Keratinocyte (primary cell): ENCODE data around the gene NUDT14. TPM values are rescaled to one million over a fixed set of nuclear protein-coding genes. Genes with fewer than 3 reads are reported as not detected.

Experiments
- DNase-seq: peaks from one replicate; pipeline ENCODE4 v3.0.0-alpha.2; 2011; ENCODE audit warnings: low read depth, missing footprints, low spot score
- FAIRE-seq: peaks from 2 replicates; lab custom pipeline; 2011; peaks lifted over from hg19 to GRCh38; lab: Jason Lieb, UNC
- H2AFZ ChIP-seq: 2 replicates; pipeline ENCODE4 v1.6.0; 2012; ENCODE audit warnings: low read length, control low read depth, inconsistent platforms; ENCODE audit not compliant: control insufficient read depth
- H3K27ac ChIP-seq: 2 replicates; pipeline ENCODE4 v1.5.1; 2011; ENCODE audit warnings: low read length; ENCODE audit not compliant: control insufficient read depth, insufficient read depth
- H3K27me3 ChIP-seq: 3 replicates; pipeline ENCODE4 v1.6.0; 2011; ENCODE audit warnings: low read length; ENCODE audit not compliant: control insufficient read depth, insufficient read depth; ENCODE audit errors: extremely low read depth
- H3K36me3 ChIP-seq, 2 experiments: 2 replicates in 1 of 2; 3 replicates in 1 of 2; pipeline ENCODE4 v1.5.1; 2011; ENCODE audit warnings: low read length in 2 of 2, mild to moderate bottlenecking in 1 of 2; ENCODE audit not compliant: control insufficient read depth in 2 of 2, insufficient read depth in 2 of 2; ENCODE audit errors: extremely low read depth in 1 of 2
- H3K4me1 ChIP-seq: 3 replicates; pipeline ENCODE4 v1.5.1; 2011; ENCODE audit warnings: low read length; ENCODE audit not compliant: control insufficient read depth, insufficient read depth; ENCODE audit errors: extremely low read depth
- H3K4me2 ChIP-seq: 3 replicates; pipeline ENCODE4 v1.6.0; 2011; ENCODE audit warnings: low read depth, low read length; ENCODE audit not compliant: control insufficient read depth, insufficient read depth; ENCODE audit errors: extremely low read depth
- H3K4me3 ChIP-seq, 3 experiments: fragments of 200-600 bp in 1 of 3; sonication (generic) in 1 of 3; 2 replicates in 2 of 3; 3 replicates in 1 of 3; pipeline ENCODE4 v1.5.1; 2011 to 2016; ENCODE audit warnings: low read length in 3 of 3, mild to moderate bottlenecking in 3 of 3, control low read depth in 2 of 3, inconsistent platforms in 1 of 3, low read depth in 1 of 3, mixed read lengths in 1 of 3, mixed run types in 1 of 3, moderate library complexity in 1 of 3; ENCODE audit not compliant: control insufficient read depth in 2 of 3, insufficient read depth in 2 of 3; ENCODE audit errors: extremely low read depth in 1 of 3
- H3K79me2 ChIP-seq: 2 replicates; pipeline ENCODE4 v1.6.0; 2012; ENCODE audit warnings: low read length; ENCODE audit not compliant: control insufficient read depth, insufficient read depth
- H3K9ac ChIP-seq: 3 replicates; pipeline ENCODE4 v1.6.0; 2011; ENCODE audit warnings: low read length; ENCODE audit not compliant: control insufficient read depth, insufficient read depth; ENCODE audit errors: extremely low read depth
- H3K9me1 ChIP-seq: 3 replicates; pipeline ENCODE4 v1.6.0; 2011; ENCODE audit warnings: low read length; ENCODE audit not compliant: control insufficient read depth, insufficient read depth; ENCODE audit errors: extremely low read depth
- H3K9me3 ChIP-seq: 2 replicates; pipeline ENCODE4 v1.5.1; 2012; ENCODE audit warnings: low read depth, low read length; ENCODE audit not compliant: control insufficient read depth
- H4K20me1 ChIP-seq: 3 replicates; pipeline ENCODE4 v1.6.0; 2011; ENCODE audit warnings: low read length; ENCODE audit not compliant: control insufficient read depth, insufficient read depth; ENCODE audit errors: extremely low read depth
- CTCF ChIP-seq, 3 experiments: IDR thresholded peaks in 1 of 3; conservative IDR thresholded peaks in 1 of 3; optimal IDR thresholded peaks in 1 of 3; 2 replicates in 2 of 3; 3 replicates in 1 of 3; pipeline versions ENCODE3 to v1.5.1; 2011; ENCODE audit warnings: low read length in 3 of 3, mild to moderate bottlenecking in 3 of 3, moderate library complexity in 2 of 3, control low read depth in 1 of 3, inconsistent platforms in 1 of 3; ENCODE audit not compliant: insufficient read depth in 2 of 3; ENCODE audit errors: extremely low read depth in 1 of 3
- EZH2 ChIP-seq: IDR thresholded peaks from one replicate; pipeline ENCODE4 v1.6.1; 2012; ENCODE audit warnings: inconsistent platforms, mild to moderate bottlenecking, low read length, moderate library complexity
- dilution Hi-C: fragments of 300-500 bp; cut with MboI; formaldehyde crosslinking; loops from one replicate; pipeline ENCODE4 v1.7.0; 2020; ENCODE audit warnings: low sequenced_read_pairs; ENCODE audit not compliant: extremely low pct_ligation_motif_present
- polyA plus RNA-seq, 5 experiments: library from polyadenylated mRNA; depleted of rRNA in 3 of 5; stranded (reverse) in 3 of 5; stranded (forward) in 1 of 5; unstranded in 1 of 5; fragments of >200 nt; gene quantifications; 1 replicate in 1 of 5; 2 replicates in 3 of 5; 3 replicates in 1 of 5; pipeline versions ENCODE4 v1.2.1 to v1.2.3, GENCODE V29; 2011 to 2012; ENCODE audit warnings: missing spikeins in 2 of 5, low read depth in 1 of 5, low replicate concordance in 1 of 5

Gene NUDT14
- polyA plus RNA-seq, 1 donor (not counting 4 experiments of a cell fraction or from before 2014, with no cell fraction given), result 15.6 TPM

- dilution Hi-C loops, result no loop called here
- H3K4me1 ChIP-seq, result no peaks in the 10 kb centered on the region
- no peaks in the 10 kb centered on the region for H4K20me1 ChIP-seq
- H3K9me3 ChIP-seq, result peaks cover 7% of the 10 kb centered on the region
- no peaks in the 10 kb centered on the region for H3K27me3 ChIP-seq
- no peaks in the 10 kb centered on the region for H3K79me2 ChIP-seq
- H3K27ac ChIP-seq, result no peak overlapping the region
- DNase-seq (no peak), FAIRE-seq (no peak)
- no peak overlapping the region for H3K4me3 ChIP-seq
- H3K9ac ChIP-seq, result no peak overlapping the region
- TF ChIP-seq EZH2 (no peak), CTCF (optimal IDR thresholded peaks at IDR 0.05 in 1 of 3, IDR thresholded peaks at IDR 0.05 in 1 of 3, conservative IDR thresholded peaks at IDR 0.05 in 1 of 3; ENCODE audit: extremely low read depth in 1 of 3, insufficient read depth in 2 of 3, low read length in 3 of 3) (no peak)
- no peaks in the 10 kb centered on the region for H3K9me1 ChIP-seq
- no peak overlapping the region for H3K4me2 ChIP-seq
- H3K36me3 ChIP-seq, result peaks cover 7 to 15% of the 10 kb centered on the region in 2 experiments
- H2AFZ ChIP-seq, result no peak overlapping the region
These were observed 43.6 kb downstream of the NUDT14 start for GRCh38 chr14:105137481-105138020.

- H3K27me3 ChIP-seq, result no peaks in the 10 kb centered on the region
- H3K36me3 ChIP-seq, result peaks cover 4 to 11% of the 10 kb centered on the region in 2 experiments
- H3K79me2 ChIP-seq, result no peaks in the 10 kb centered on the region
- H3K9ac ChIP-seq, result no peak overlapping the region
- no peak overlapping the region for H3K4me2 ChIP-seq
- H4K20me1 ChIP-seq, result no peaks in the 10 kb centered on the region
- no peak for DNase-seq
- no peak overlapping the region for H3K4me3 ChIP-seq
- peaks cover 7% of the 10 kb centered on the region for H3K9me3 ChIP-seq
- no peaks in the 10 kb centered on the region for H3K9me1 ChIP-seq
- no peaks in the 10 kb centered on the region for H3K4me1 ChIP-seq
- TF ChIP-seq CTCF (optimal IDR thresholded peaks at IDR 0.05 in 1 of 3, IDR thresholded peaks at IDR 0.05 in 1 of 3, conservative IDR thresholded peaks at IDR 0.05 in 1 of 3; ENCODE audit: extremely low read depth in 1 of 3, insufficient read depth in 2 of 3, low read length in 3 of 3), result no peak
- no peak for TF ChIP-seq EZH2
- dilution Hi-C loops, result no loop called here
- H2AFZ ChIP-seq, result no peak overlapping the region
- H3K27ac ChIP-seq, result no peak overlapping the region
- FAIRE-seq, result no peak
These were observed 44.5 kb downstream of the NUDT14 start for GRCh38 chr14:105136401-105137322.
